Measurements from ENCODE around the gene FALEC.

FALEC gene

DNA sequence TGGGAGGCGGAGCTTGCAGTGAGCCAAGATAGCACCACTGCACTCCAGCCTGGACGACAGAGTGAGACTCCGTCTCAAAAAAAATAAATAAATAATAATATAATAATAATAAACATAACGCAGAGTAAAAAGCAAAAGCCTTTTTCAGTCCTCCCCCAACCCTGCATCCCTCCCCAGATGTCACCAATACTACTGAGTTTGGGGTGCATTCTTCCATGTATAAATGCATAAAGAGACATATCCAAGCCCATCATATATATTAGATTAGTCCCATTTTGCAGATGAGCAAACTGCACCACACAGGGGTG lies 32.7 kb downstream of the FALEC start:
- no peak for DNase-seq

DNA sequence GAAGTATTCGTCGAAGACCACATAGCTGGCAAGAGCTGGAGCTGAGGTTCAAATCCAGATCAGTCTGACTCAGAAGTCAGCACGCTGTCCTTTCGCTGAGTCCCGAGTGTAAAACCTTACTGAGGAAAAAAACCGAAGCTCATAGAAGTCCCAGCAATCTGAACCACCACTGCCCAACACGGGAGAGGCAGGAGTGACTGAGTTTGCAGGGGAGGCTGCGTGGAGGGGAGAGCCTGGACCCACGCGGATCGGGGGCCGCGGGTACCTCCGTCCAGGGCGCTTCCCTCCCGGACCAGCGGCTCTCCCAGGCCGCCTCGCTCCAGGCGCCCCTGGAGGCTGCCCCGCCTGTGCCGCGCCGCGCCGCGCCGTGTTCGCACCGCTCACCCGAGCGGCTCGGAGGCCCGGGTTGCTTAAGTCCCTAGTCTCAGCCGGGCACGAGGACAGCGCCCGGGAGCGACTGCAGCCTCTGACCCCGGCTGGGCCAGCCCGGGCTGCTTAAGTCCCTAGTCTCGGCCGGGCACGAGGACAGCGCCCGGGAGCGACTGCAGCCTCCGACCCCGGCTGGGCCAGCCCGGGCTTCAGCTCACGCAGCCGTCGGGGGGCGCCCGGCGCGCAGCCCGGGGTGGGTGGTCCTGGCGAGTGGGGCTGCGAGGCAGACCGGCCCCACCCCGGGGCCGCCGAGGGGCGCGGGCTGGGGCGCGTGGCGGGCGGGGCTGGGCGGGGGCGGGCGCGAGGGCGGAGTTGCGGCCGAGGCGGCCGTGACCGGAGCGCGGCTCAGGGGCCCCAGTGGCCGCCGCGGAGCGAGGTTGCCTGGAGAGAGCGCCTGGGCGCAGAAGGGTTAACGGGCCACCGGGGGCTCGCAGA lies 33.3 kb downstream of the FALEC start, which contains the start of gene ADAMTSL4:
Gene ADAMTSL4, plus strand, starts transcription at position 777 of the 864 bp plus-strand sequence. CDS start 2,881 bp downstream, outside the sequence.
- DNase-seq: peak; percentile 69

DNA sequence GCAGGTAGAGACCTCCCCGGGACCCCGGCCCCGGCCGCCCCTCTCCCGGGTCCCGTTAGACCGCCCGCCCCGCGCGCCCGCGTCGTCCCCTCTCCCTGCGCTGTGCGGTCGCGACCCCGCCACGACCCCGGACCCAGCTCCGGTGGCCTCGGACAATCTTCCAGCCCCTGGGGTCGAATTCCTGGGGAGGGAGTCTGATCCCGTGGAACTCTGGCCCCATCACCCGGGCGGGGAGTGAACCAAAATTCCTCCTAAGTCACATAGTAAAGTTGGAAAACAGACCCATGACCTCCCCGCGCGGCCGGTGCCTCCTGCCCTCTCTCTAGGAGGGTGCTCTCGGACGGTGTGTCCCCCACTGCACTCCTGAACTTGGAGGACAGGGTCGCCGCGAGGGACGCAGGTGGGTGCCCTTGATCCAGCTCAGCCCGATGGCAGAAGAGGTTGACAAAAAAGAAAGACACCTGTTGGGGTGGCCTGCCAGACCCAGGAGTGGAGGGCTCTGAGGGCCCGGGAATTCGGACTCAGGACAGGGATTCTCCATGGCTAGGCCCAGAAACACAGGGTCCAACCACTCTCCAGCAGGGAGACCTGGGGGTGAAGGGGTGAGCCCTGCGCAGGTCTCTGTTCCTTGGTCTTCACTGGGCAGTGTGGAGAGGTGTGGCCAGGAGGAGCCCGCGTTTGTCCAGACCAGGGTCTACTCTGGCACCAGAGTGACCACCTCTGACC lies 34.1 kb downstream of the FALEC start:
- no peak for DNase-seq

- no peak for DNase-seq
These were observed 34.9 kb downstream of the FALEC start for GRCh38 chr1:150550222-150551050.

- DNase-seq: peak; percentile 49
These were observed 35.7 kb downstream of the FALEC start for GRCh38 chr1:150551051-150551783.

DNA sequence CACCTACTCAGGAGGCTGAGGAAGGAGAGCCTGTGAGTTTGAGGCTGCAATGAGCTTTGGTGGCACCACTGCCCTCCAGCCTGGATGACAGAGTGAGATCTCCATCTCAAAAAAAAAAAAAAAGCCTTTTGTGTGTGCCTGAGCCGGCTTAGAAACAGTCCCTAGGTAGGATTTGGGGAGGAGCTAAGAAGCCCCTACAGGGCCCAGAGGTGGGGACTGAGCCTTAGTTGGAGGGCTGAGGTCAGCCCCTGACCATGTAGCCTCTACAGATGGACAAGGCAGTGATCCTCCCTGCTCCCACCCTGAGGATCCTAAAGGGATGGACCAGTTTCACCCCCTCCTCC lies 36.2 kb downstream of the FALEC start:
- no peak for DNase-seq

GRCh38 chr1:150552128-150552910 lies 36.8 kb downstream of the FALEC start:
- peak; percentile 55 for DNase-seq

GRCh38 chr1:150552911-150553289 lies 37.3 kb downstream of the FALEC start:
- no peak for DNase-seq

DNA sequence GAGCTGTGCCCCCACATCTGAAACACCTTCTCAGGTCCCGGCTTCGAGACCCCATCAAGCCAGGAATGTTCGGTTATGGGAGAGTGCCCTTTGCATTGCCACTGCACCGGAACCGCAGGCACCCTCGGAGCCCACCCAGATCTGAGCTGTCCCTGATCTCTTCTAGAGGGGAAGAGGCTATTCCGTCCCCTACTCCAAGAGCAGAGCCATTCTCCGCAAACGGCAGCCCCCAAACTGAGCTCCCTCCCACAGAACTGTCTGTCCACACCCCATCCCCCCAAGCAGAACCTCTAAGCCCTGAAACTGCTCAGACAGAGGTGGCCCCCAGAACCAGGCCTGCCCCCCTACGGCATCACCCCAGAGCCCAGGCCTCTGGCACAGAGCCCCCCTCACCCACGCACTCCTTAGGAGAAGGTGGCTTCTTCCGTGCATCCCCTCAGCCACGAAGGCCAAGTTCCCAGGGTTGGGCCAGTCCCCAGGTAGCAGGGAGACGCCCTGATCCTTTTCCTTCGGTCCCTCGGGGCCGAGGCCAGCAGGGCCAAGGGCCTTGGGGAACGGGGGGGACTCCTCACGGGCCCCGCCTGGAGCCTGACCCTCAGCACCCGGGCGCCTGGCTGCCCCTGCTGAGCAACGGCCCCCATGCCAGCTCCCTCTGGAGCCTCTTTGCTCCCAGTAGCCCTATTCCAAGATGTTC lies 38.0 kb downstream of the FALEC start:
- no peak for DNase-seq

DNA sequence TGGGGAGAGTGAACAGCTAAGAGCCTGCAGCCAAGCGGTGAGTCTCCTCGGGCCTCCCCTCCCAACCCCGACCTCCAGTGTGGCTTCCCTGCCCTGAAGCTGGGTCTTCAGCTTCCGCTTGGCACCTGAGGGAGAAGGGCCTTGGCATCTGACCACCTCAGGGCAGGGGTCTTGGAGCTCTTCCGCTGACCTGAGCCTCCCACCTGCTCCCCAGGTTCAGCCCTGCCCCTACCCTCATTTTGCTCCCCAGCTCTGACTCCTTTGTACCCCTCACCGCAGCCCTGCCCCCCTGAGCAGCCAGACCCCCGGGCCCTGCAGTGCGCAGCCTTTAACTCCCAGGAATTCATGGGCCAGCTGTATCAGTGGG lies 38.5 kb downstream of the FALEC start:
- no peak for DNase-seq

DNA sequence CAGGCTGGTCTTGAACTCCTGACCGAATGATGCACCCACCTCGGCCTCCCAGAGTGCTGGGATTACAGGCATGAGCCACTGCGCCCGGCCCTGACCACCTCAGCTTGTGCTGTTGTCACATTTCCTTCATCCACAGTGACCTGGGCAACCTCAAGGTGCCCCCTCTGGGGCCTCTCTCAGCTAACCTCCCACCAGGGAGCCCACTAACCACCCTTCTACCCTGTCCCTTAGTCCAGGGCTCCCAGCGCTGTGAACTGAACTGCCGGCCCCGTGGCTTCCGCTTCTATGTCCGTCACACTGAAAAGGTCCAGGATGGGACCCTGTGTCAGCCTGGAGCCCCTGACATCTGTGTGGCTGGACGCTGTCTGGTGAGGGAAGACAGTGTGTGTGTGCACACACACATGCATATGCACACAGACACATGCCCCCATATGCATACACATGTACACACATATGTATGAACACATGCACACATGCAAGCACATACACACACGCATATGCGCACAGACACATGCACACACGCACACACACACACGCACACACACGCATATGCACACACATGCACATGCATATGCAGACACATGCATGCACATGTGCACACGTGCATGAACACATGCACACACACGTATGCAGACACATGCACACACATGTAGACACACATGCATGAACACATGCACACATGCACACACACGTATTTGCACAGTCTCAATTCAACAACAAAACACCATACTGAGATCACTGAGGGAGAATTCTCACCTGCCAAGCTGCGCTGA lies 39.8 kb downstream of the FALEC start:
- no peak for DNase-seq

- no peak for DNase-seq
These were observed 40.7 kb downstream of the FALEC start for GRCh38 chr1:150555971-150556865.

DNA sequence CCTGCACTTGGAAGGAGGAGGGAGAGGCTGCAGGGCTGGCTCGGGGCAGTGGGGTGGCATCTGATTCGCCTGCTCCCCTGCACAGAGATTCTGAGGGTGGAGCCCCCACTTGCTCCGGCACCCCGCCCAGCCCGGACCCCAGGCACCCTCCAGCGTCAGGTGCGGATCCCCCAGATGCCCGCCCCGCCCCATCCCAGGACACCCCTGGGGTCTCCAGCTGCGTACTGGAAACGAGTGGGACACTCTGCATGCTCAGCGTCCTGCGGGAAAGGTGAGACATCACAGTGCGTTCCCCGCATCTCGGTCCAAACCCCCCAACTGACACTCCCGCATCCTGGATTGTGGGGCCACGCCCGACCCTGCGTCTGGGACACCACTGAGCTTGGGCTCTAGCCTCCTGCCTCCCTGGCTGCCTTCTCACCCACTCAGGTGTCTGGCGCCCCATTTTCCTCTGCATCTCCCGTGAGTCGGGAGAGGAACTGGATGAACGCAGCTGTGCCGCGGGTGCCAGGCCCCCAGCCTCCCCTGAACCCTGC lies 41.6 kb downstream of the FALEC start:
- DNase-seq: no peak

DNA sequence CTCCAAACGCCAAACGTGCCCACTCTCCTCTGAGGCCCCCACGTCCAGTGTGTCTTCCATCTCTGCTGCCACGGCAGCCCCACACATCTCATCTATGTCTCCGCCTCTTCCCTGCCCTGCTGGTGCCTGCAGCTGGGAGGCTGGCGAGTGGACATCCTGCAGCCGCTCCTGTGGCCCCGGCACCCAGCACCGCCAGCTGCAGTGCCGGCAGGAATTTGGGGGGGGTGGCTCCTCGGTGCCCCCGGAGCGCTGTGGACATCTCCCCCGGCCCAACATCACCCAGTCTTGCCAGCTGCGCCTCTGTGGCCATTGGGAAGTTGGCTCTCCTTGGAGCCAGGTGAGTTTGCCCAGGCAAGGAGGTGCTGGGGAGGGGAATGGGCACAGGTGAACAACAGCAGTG lies 42.3 kb downstream of the FALEC start:
- DNase-seq: no peak

GRCh38 chr1:150558303-150558704 lies 42.8 kb downstream of the FALEC start:
- DNase-seq: no peak

DNA sequence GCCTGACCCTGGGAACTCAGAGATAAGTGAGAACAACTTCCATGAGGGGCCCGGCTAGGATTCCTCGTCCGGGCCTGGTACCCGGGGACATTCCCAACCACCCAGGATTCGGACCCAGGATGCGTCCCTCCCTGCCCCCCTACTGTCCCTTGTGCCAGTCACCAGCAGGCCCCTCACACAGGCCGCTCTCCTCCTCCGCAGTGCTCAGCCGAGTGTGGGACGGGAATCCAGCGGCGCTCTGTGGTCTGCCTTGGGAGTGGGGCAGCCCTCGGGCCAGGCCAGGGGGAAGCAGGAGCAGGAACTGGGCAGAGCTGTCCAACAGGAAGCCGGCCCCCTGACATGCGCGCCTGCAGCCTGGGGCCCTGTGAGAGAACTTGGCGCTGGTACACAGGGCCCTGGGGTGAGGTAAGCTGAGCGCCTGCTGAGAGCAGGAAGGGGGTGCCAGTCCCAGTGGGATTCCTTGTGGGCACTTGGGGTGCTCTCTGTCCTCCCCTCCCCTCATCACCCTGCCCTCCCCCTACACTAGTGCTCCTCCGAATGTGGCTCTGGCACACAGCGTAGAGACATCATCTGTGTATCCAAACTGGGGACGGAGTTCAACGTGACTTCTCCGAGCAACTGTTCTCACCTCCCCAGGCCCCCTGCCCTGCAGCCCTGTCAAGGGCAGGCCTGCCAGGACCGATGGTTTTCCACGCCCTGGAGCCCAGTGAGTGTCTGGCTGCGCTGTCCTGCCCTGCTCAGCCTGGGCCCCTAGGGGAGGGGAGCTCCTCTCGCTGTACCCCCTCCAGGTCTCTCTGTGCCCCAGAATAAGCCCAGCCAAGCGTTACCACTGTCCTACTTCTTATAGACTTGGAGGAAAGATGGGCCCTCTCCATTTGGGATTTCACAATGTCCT lies 43.5 kb downstream of the FALEC start:
- DNase-seq: no peak

GRCh38 chr1:150559656-150560010 lies 44.1 kb downstream of the FALEC start:
- no peak for DNase-seq

- DNase-seq: peak; percentile 87
These were observed 44.5 kb downstream of the FALEC start for GRCh38 chr1:150560011-150560438.

Measured in stimulated activated CD8-positive, alpha-beta memory T cell treated with anti-CD3 and anti-CD28 coated beads, Interleukin-4, amount 100 ng/mL, for 48 hours (primary cell).